LNCaP clone FGC (cell line): ENCODE data around the gene ATP8A2.

Source experiments
- DNase-seq: peaks from one replicate; pipeline ENCODE4 v3.0.0-alpha.2; 2011; ENCODE audit warnings: low read depth
- H3K4me3 ChIP-seq: 2 replicates; pipeline ENCODE4 v1.5.1; 2011; ENCODE audit warnings: mild to moderate bottlenecking, low read depth, low read length, control low read depth
- TF ChIP-seq, protein P1 (sequence below): IDR thresholded peaks from 2 replicates; pipeline ENCODE4 v1.5.1; 2012; ENCODE audit warnings: mild to moderate bottlenecking; ENCODE audit not compliant: control insufficient read depth, insufficient read depth; ENCODE audit errors: extremely low read depth

The ATP8A2 gene

DNA sequence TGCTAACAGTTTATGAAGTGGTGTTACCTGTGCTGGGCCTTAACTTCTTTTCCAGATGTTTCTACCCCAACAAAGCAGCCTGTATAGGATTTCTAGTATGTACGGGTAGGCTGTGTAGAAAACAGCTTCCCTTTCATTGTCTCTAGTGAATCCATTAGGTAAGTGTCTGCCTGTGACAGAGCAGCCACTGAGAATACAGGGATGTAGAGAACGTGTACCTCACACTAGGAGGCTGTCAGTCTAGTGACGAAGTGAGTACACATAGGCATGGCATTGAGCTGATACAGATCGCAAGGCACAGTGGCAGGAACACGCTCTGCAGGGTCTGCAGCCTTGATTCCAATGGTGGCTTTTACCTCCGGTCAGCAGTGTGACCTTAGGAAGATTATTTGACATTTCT is 562.4 kb downstream of the ATP8A2 start:
- TF ChIP-seq, protein P1, sequence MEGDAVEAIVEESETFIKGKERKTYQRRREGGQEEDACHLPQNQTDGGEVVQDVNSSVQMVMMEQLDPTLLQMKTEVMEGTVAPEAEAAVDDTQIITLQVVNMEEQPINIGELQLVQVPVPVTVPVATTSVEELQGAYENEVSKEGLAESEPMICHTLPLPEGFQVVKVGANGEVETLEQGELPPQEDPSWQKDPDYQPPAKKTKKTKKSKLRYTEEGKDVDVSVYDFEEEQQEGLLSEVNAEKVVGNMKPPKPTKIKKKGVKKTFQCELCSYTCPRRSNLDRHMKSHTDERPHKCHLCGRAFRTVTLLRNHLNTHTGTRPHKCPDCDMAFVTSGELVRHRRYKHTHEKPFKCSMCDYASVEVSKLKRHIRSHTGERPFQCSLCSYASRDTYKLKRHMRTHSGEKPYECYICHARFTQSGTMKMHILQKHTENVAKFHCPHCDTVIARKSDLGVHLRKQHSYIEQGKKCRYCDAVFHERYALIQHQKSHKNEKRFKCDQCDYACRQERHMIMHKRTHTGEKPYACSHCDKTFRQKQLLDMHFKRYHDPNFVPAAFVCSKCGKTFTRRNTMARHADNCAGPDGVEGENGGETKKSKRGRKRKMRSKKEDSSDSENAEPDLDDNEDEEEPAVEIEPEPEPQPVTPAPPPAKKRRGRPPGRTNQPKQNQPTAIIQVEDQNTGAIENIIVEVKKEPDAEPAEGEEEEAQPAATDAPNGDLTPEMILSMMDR = no peak
- no peak for DNase-seq
- no peak overlapping the region for H3K4me3 ChIP-seq

DNA sequence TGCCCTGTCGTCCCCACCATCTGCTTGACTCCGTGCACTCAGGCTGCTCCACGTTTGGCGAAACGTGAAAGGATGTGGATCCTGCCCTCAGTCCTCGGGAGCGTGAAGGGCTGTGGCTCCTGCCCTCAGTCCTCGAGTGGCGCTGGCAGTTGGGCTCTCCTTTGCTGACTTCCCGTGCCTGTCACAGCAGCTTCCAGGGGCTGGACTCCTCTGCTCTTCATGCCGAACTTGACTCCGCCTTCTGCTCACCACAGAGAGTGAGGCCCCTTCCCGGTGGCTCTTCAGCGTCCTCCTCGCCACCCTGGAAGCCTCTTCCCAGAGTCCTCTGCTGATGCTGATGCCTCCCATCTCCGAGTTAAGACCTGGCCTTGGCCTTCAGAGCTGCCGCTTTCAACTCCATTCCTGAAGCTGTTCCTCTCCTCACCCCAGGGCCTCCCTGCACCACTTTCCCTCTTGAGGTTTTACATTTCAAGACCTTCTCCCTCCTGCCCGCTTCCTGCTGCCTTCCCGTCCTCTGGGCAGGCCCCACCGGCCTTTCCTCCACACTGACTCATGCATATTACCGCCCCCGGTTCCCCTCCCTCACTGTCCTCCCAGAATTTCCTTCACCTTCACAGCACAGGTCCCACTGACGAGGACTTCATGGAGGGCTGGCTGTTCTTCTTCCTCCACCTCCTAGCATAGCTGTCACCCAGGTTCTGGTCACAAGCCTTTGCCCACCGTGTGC is 568.4 kb downstream of the ATP8A2 start:
- no peak for DNase-seq
- H3K4me3 ChIP-seq = no peak overlapping the region
- TF ChIP-seq, protein P1 = no peak

DNA sequence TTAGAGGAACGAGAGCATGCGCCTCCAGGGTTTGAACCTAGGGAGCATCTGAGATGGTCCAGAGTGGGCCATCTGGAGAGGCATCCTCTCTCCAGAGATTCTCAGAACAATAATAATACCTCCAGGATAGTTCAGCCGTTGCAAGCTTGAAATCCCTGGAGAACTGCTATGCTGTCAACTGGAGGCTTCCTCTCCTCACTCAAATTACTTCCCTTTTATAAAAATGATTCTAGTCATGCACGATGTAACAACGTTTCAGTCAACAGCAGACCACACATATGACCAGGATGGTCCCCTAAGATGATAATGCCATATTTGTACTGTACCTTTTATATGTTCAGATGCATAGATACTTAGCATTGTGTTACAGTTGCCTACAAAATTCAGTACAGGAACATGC is 571.3 kb downstream of the ATP8A2 start:
- no peak for DNase-seq
- no peak overlapping the region for H3K4me3 ChIP-seq
- TF ChIP-seq, protein P1 = no peak

DNA sequence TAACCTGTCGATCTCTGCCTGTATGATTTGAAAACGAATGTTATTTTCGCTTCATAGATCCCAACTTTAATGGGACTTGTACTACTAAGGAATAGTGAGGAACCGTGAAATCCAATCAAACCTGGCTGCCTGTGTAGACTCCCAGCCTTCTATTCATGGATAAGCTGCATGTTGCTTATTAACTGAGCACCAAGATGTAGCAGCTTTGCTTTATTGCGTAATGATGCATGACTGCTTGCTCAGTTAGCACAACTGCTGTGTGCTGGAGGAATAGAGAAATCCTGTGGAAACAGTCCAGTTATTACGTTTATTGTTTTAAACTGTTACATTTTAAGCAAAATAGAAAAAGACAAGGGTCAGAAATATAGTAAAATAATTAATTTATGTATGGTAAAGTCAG is 571.9 kb downstream of the ATP8A2 start:
- no peak overlapping the region for H3K4me3 ChIP-seq
- no peak for DNase-seq
- TF ChIP-seq, protein P1 = no peak

DNA sequence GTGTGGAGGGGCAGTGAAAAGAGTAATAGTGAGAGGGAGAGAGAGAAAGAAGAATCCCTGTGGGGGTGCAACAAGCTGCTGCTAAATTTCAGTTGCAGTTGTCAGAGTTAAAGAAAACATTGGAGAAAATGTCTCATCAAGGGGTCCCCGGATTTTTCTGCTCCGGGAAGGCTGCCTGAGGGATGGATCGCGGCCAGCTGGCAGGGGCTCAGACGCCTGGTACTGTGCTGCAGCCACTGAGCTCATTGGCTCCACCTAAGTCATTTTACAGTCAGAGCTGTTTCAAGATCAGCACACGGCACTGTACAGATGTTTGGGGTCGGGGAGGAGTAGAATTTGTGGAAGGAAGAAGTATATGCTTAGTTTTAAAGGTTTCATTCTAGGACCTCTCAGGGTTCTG is 573.8 kb downstream of the ATP8A2 start:
- H3K4me3 ChIP-seq = no peak overlapping the region
- no peak for DNase-seq
- TF ChIP-seq, protein P1 = no peak

DNA sequence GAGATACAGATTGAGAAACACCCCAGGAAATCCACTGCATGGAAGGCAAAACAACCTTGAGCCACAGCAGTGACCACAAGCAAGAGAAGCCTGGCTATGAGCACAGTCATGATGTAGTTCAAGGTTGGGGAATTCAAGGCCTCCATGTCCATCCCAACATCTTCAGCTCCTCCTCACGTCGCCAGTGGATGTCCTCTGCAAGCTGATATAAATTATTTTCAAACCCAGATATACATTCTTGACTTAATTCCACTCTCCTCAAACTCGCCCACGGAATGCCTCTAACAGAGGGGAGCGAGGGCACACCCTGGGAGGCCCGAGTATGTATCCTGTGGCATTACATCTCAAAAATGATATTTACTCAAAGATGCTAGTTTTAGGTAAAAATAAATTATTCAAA is 574.5 kb downstream of the ATP8A2 start:
- H3K4me3 ChIP-seq = no peak overlapping the region
- DNase-seq = no peak
- TF ChIP-seq, protein P1 = no peak

DNA sequence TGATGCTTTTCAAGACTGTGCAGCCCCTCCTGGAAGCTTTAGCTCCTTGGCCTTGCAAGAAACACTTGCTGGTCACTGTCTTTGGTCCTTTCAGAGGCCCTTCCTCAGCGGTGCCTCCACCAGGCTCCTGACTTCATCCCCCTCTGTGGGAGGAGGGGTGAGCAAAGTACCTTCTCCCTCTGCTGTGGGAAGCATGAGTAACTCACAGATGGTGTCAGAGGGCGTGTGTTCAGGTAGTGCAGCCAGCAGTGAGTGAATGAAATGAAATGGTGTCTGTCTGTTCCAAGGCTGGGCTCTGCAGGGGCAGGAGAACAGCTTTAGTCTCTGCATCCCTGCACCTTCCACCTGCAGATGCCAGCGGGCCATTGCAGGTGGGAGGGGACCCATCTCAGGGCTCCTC is 577.1 kb downstream of the ATP8A2 start:
- no peak for DNase-seq
- no peak overlapping the region for H3K4me3 ChIP-seq
- TF ChIP-seq, protein P1 = no peak
